Ammon's horn (tissue), 1 donor: ENCODE results near the gene RNLS.
"Not testable (repeated sequence)": the region's sequence is repeated elsewhere in the genome, so short reads cannot be mapped to it uniquely, and the experiment has no call there.

Experiments
- DNase-seq: peaks from one replicate; pipeline ENCODE4 v3.0.0-alpha.2; 2016; ENCODE audit warnings: low spot score

The RNLS gene

GRCh38 chr10:88293073-88293472 lies 290.0 kb downstream of the RNLS start:
- DNase-seq: no peak

- no peak for DNase-seq
Observed at GRCh38 chr10:88292185-88292514, 291.0 kb downstream of the RNLS start.

- DNase-seq: no peak
Observed at GRCh38 chr10:88291289-88292184, 291.6 kb downstream of the RNLS start.

- no peak for DNase-seq
Observed at GRCh38 chr10:88289342-88289741, 293.8 kb downstream of the RNLS start.

- no peak for DNase-seq
Observed at GRCh38 chr10:88288320-88289059, 294.6 kb downstream of the RNLS start.

- DNase-seq: no peak
Observed at GRCh38 chr10:88286030-88286429, 297.1 kb downstream of the RNLS start.

GRCh38 chr10:88281592-88282347 lies 301.3 kb downstream of the RNLS start:
- DNase-seq: no peak

- no peak for DNase-seq
Observed at GRCh38 chr10:88280518-88280917, 302.6 kb downstream of the RNLS start.

- DNase-seq: no peak
Observed at GRCh38 chr10:88278912-88279311, 304.2 kb downstream of the RNLS start.

GRCh38 chr10:88276945-88277344 lies 306.2 kb downstream of the RNLS start:
- DNase-seq: not testable (repeated sequence)

- DNase-seq: no peak
Observed at GRCh38 chr10:88274286-88274685, 308.8 kb downstream of the RNLS start.

- no peak for DNase-seq
Observed at GRCh38 chr10:88273567-88273966, 309.6 kb downstream of the RNLS start.

- peak; percentile 27 for DNase-seq
Observed at GRCh38 chr10:88271761-88272543, 311.2 kb downstream of the RNLS start.

GRCh38 chr10:88270871-88271713 lies 312.0 kb downstream of the RNLS start:
- peak; percentile 16 for DNase-seq

- DNase-seq: no peak
Observed at GRCh38 chr10:88270061-88270808, 312.9 kb downstream of the RNLS start.

- DNase-seq: no peak
Observed at GRCh38 chr10:88262591-88263234, 320.4 kb downstream of the RNLS start.

GRCh38 chr10:88261152-88261551 lies 322.0 kb downstream of the RNLS start:
- DNase-seq: no peak

GRCh38 chr10:88260329-88261051 lies 322.6 kb downstream of the RNLS start:
- DNase-seq: no peak

GRCh38 chr10:88259381-88259780 lies 323.7 kb downstream of the RNLS start:
- no peak for DNase-seq
